HepG2 (cell line): Measurements from ENCODE around the gene PPP1R12A. TPM values are rescaled to one million over a fixed set of nuclear protein-coding genes. Genes with fewer than 3 reads are reported as not detected.

Source experiments
- HNRNPUL1 ChIP-seq: fragments of 200-400 bp; formaldehyde crosslinking; IDR thresholded peaks from 2 replicates; pipeline ENCODE4 v1.6.1; 2017; ENCODE audit warnings: low read depth, mild to moderate bottlenecking, low read length, moderate library complexity
- STAT6 ChIP-seq: sonication (generic); formaldehyde crosslinking; IDR thresholded peaks from 2 replicates; pipeline ENCODE4 v1.4.0; 2020; ENCODE audit warnings: missing genetic modification reagents, mild to moderate bottlenecking, borderline replicate concordance
- TFDP1 ChIP-seq: IDR thresholded peaks from 2 replicates; pipeline ENCODE4 v1.6.1; 2016; ENCODE audit warnings: missing compliant biosample characterization, missing genetic modification reagents, borderline replicate concordance
- UBTF ChIP-seq: sonication (generic); formaldehyde crosslinking; IDR thresholded peaks from 2 replicates; pipeline ENCODE4 v1.4.0; 2020; ENCODE audit warnings: mild to moderate bottlenecking, missing genetic modification reagents
- ZBTB3 ChIP-seq: sonication (generic); formaldehyde crosslinking; IDR thresholded peaks from 2 replicates; pipeline ENCODE4 v1.4.0; 2020; ENCODE audit warnings: low read depth, mild to moderate bottlenecking, moderate library complexity, missing genetic modification reagents, borderline replicate concordance
- ZNF281 ChIP-seq: sonication (generic); formaldehyde crosslinking; IDR thresholded peaks from 2 replicates; pipeline ENCODE4 v1.4.0; 2020; ENCODE audit warnings: missing genetic modification reagents, borderline replicate concordance
- ZXDC ChIP-seq: sonication (generic); formaldehyde crosslinking; IDR thresholded peaks from 2 replicates; pipeline ENCODE4 v1.5.0; 2020; ENCODE audit warnings: mild to moderate bottlenecking, missing genetic modification reagents
- polyA plus RNA-seq, 8 experiments: library from polyadenylated mRNA; depleted of rRNA in 3 of 8; stranded (reverse) in 7 of 8; unstranded in 1 of 8; fragments of >200 nt; fragmentation: Illumina TruSeq in 4 of 8; extraction: Trizol in 4 of 8; gene quantifications; 2 replicates each; pipeline versions ENCODE4 v1.2.1 to v1.2.3, GENCODE V29; 2011 to 2016; ENCODE audit warnings: low read depth in 4 of 8, missing spikeins in 1 of 8, mixed read lengths in 1 of 8; ENCODE audit not compliant: insufficient read depth in 1 of 8
- total RNA-seq, 5 experiments: library from RNA; depleted of rRNA; stranded (reverse); fragments of >200 nt; fragmentation: Illumina TruSeq; extraction: Trizol; gene quantifications; 2 replicates each; pipeline ENCODE4 v1.2.3, GENCODE V29; 2016; ENCODE audit warnings: low read depth in 1 of 5

The PPP1R12A gene
- total and polyA plus RNA-seq, 2 of the 13 experiments (the other 11 are each of a cell fraction or from before 2014, with no cell fraction given) = 23.8 to 50.0 TPM

GRCh38 chr12:79935021-79935623 lies at the start of gene PPP1R12A (continued):
- TF ChIP-seq ZXDC (CRISPR knock-in tag) = peak; percentile 80; the same call in 1 of the 2 replicates
- TF ChIP-seq ZBTB3 (CRISPR knock-in tag) = no peak
- TF ChIP-seq TFDP1 (CRISPR knock-in tag) = peak; percentile 67; the same call in 1 of the 2 replicates
- peak; percentile 80 for TF ChIP-seq UBTF (CRISPR knock-in tag)
- no peak; the same call in 1 of the 2 replicates for TF ChIP-seq ZNF281
- TF ChIP-seq HNRNPUL1 = 0 out of 2 replicates have a peak, but pooled peaks have one; percentile 24
- peak; percentile 37; the same call in 1 of the 2 replicates for TF ChIP-seq STAT6
- TF ChIP-seq, all 625 proteins: peak for 211
